SHP77 treated with DMSO at 0.1 percent for 48 hours (cell line): Measurements from ENCODE around the gene CRACDL.
A peak's percentile ranks its signal among the peaks of the same experiment; 100 is the strongest.
"Not testable (repeated sequence)": the region's sequence is repeated elsewhere in the genome, so short reads cannot be mapped to it uniquely, and the experiment has no call there.

Experiments used
- DNase-seq: peaks from one replicate; lab custom pipeline; 2025; lab: John Stamatoyannopoulos, UW

Gene CRACDL

DNA sequence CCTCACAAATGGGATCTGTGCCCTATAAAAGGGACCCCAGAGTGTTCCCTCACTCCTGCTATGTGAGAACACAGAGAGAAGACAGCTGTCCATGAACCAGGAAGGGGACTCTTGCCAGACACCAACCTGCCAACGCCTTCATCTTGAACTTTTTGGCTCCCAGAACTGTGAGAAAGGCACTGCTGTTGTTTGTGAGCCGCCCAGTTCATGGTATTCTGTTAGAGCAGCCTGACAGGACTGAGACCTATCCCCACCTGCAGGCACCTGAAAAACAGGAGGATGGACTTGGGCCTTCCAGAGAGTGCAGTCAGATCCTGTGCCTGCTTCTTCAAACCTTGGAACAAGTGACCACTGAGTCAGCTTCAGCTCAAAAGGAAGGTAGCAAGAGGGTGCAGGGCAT is 51.4 kb downstream of the CRACDL start:
- no peak for DNase-seq

DNA sequence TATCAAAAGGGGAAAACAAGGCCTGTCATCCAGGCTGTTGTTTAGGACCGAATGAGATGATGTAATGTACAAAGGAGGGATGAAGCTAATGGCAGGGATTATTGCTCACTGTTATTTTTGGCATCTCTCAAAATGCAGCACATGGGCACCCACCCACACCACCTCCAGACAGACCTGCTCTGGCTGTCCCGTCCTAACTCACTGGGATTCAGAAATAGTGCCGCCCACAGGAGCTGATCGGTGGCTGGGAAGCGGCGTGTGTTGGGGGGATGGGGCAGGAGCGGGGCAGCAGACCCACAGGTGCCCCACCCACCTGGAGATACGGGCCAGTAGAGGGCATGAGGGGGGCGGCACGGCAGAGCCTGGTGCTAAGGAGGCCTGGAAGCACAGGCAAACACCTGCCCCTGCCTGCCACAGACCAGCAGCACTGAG is 52.2 kb downstream of the CRACDL start:
- no peak for DNase-seq

DNA sequence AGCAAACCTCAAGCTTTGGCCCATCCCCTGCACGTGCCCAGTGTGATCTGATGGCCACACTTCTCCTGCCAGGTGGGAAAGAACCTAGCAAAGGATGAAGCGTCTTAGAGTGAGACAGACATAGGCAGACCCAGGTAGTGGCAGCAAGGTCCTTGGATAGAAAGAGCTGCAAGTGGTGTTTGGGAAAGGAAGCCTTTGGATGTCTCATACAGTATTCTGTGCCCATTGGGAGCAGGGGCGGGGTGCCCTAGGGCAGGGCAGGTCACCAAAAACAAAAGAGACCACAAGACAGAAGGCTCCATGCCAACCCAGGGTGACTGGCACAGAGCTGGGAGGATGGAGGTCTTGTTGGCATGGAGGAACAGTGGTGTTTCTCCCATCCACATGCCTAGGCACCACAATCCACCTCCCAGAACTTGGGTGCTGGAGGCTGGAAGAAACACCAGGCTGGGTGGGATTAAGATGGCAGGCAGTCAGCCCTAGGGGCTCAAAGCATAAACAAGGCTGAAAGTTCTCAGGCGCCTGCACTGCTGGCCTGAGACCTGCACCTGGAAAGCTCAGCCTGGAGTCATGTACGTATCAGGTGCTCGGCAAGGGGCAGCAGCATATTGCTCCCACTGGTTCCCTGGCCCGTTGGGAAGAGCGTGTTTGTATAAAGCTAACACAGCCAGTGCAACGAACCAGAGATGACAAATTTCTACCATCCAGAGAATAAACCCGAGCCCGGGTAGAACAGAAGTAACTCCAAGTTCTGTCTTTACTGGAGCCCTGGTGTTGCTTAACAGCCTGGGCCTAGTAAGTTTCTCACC is 52.9 kb downstream of the CRACDL start:
- no peak for DNase-seq

DNA sequence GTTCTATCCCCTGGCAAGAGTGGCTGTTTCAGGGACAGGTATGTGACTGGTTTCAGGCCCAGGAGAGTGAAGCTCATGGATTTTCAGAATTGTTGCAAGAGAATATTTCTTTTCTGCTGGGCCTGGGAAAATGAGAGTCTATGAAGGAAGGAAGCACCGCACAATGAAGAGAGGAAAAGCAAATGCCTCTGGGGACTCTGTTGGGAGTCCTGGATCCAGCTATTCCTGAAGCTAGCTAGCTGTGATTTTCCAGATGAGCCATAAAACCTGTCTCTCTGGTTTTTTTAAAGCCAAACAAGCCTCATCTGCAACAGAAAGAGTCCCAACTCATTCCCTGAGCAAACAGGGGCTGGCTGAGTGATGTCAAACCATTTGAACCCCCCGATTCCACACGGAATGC is 53.7 kb downstream of the CRACDL start:
- no peak for DNase-seq

DNA sequence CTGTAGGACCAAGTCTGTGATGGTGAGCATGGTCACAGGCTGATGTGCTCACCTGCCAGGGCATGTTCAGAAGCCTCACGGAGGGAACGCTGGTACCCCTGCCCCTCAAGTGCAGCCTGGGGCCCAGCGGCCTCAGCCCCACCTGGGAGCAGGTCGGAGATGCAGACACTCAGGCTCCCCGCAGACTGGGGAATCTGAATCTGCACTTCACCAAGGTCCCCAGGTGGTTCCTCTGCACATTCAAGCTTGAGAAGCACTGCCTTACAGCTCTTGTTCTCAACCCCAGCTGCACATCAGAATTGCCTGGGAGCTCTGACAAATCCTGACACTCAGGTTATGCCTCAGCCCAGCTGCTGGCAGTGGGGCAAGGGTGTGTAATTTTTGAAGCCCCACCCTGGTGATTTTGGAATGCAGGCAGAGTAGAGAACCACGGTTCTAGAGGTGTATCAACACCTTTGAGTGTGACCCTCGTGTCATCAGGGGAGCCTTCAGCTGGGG is 54.8 kb downstream of the CRACDL start:
- DNase-seq, result no peak

DNA sequence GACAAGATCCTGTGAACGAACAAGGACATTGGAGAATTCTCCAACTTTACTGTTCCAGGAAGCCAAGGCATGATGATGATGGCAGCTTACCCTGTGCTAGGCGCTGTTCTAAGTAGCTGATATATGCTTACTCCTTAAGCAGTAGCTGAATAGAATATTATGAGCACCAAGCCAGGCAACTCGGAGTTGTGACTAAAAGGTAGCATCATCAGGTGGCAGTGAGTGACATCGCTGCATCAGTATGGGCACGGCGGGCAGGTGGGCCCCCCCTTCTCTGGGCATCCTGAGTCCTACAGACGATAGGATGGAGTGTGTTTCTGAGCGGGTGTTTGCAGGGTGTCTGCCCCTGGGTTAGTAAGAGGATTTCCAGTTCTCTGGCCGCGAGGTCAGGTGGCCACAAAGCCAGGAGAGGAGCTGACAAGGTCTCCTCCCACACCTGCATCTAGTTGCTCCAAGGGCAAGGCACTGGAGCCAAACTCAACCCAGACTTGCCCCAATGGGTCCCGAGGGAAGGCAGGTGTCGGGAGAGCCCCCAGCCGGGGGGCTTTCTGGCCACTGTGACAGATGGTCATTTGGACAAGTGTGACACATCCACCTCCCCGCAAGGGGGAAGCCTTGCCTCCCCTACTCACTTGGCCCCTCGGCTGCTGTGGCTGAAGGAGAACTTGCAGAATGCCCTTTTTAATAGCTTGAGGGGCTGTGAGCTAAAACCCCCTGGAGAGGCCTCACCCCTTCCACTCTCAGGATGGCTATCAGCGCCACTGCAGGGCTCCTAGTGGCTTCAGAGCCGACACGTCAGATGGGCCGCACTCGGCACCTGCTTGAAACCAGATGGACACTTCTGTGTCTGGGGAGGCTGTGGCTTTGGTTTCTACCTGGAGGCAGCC is 55.5 kb downstream of the CRACDL start:
- no peak for DNase-seq

DNA sequence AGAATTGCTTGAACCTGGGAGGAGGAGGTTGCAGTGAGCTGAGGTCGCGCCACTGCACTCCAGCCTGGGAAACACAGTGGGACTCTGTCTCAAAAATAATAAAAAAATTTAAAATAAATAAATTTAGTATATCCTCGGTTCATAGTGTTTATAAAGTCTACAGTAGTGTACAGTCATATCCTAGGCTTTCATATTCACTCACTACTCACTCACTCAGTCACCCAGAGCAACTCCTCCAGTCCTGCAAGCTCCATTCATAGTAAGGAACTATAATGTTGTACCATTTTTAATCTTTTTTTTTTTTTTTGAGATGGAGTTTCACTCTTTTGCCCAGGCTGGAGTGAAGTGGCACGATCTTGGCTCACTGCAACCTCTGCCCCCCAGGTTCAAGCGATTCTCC is 58.4 kb downstream of the CRACDL start:
- DNase-seq, result not testable (repeated sequence)

DNA sequence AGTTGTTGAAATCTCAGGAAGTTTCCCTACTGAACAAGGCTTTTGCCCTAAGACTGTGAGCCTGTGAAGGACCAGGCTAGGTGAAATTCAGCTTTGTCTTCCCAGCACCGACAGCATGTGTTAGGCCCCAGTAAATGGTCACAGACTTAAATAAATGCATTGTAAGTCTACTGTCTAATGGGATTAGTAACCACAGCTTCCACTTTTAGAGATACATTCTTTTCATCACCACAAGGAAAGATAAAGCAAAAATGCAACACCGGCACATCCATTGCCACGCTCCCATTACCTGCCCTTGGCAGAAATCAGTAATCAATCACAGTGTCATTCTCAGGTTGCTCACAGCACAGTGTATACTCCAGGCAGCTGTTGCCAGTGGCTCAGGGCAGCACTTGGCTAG is 59.3 kb downstream of the CRACDL start:
- DNase-seq, result no peak

DNA sequence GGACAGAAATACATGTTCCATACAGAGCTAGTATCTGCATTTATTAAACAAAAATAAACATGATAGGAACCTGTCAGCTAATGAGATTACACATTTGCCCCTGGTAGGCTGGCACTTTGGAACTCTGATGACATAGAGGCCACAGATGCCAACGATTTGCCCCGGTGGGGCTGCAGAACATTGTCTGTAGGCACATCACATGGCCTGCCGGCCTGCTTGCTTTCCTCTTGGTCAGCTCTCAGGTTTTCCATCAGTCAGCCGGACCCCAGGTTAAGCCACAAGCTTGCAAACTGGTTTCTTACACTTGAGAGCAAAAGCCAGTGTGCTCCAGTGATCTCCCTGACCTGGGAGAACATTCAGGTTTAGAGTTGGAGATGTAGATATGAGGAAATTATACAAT is 60.3 kb downstream of the CRACDL start:
- no peak for DNase-seq

DNA sequence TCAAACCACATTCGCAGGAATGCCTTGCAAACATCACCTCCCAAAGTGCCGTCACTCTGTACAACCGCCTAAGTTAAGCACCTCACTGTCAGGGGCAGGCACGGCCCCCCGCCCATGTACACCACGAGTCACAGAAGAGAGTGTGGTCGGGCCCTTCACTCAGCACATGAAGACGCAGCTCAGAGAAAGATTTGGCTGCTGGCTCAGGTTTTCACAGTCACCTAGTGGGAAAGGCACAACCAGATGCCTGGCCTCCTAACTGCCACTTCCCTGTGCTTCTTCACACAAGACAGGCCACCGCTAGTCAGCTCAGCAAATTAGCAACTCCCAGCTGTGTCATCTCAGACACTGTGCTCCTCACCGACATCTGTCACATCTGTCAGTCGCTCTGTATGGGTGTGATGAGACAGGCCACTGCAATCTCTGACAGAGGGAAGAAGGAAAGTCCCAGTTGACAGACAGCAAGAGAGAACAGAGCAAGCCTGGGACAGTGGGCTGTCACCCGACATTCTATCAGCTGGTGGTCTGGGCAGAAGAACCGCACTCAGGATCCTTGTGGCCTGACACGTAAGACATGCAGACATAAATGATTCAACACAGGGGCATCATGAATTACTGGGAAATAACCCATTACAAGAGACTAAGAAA is 60.8 kb downstream of the CRACDL start:
- DNase-seq, result no peak

DNA sequence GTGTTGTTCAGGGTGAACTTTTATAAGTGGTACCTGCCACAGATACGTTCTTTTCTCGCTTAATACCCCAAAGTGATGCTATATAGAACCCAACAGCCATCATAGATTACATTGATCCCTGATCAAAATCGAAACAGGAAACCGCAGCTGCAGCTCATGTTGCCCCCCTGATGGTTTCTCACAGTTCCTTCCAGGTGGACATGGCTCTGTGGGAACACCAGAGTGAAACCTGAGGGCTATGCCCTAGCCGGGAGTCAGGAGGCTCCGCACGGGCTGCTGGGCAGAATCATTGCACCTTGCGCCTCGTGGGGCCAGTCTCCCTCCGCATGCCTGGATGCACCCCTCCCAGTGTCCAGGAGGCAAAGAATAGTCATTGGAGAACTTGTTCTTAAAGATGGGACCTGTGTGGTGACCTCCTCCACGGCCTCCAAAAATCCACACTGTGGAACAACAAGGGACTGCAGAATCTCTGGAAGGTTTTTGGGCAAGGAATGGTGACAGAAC is 61.8 kb downstream of the CRACDL start:
- DNase-seq, result no peak

DNA sequence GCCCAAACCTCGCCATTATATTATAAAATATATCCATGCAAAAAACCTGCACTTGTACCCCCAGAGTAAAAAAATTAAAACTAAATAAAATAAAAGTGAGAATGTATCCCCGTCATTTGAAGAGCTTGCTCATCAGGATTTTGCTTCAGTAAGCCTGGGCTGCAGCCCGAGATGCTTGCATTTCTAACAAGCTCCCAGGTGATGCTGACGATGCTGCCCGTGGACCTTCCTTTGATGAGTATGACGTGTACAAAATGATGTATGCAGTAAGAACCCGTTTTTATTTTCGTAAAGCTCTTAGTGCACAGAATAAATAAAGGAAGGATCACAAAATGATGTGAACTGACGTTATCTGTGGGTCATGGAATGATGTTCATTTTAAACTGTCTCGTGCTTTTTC is 63.5 kb downstream of the CRACDL start:
- DNase-seq, result no peak

DNA sequence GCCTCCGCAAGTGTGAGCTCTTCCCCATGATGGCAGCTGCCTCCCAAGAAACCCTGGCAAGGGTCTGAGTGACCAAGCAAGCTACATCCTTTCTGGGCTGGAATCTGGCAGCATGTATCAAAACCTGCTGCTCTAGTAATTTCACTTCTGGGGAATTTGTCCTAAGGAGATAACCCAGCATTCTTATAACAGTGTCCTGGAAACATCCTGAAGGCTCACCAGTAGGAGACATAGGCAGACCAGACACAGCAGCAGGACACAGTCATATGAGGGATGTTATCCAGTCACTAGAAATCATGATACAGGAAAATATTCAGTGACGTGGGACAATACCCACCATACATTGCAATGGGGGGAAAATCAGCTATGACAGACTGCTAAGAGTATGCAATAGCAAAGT is 64.5 kb downstream of the CRACDL start:
- no peak for DNase-seq

DNA sequence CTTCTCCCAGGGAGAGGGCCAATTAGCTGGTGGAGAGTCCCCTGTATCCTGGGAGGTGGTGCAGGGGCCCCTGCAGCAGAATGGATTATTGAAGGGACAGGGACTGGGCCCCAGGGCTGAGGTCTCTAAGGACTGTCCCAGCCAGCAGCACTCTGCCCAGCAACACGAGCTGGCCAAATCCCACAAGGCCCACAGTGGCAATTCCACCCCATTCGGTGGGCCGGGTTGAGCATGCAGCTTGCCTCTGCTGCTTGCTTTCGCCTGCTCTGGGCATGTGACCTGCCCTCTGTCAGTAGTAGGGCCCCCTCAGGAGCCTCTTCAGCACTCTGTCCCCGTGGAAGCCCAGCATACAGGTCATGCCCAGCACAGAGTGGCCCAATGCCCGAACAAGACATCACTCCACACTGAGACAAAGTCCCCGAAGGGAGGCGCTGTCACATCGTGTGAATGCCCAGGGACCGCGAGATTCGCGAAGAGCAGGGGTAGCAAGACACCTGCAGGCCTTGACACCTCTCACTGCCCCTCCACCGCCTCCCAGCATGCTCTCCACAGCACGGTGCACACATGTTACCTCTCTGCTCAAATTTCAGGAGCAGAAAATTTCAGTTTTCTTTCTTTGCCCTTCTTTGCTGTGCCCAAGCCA is 65.4 kb downstream of the CRACDL start:
- DNase-seq, result peak; percentile 72

DNA sequence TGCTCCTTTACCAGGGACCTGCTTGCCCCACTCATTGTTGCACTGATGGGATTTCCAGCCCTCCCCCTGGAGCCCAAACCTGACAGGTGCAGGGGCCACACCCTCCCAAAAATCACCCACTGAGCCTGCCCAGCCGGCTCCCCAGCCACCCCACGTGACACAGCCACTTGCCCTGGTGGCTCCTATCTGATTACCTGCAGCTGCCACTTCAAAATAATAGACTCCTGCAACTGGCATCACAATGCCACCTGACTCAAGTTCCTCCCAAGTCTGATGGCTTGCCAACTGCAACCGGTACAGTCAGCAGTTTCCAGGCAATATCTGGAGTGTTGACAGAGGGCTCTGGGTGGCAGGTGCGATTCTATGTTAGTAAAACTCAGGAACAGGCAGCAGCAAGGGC is 66.2 kb downstream of the CRACDL start:
- peak; percentile 96 for DNase-seq

DNA sequence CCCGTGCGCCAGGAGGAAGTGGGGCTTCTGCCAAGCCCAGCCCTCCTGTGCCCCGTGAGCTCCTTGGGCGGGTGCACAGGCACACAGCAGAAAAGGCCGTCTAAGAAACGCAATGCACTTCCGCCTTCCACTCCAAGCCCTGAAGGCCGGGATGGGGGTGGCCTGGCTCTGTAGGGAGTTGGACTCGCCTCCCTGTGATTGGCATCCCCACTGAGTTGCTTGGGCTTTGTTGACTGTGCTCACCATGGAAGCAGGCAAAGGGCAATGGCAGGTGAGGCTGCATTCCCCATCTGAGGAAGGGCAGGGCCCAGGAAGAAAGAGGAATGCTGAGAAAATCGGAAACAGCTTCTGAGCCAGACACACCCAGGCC is 66.8 kb downstream of the CRACDL start:
- DNase-seq, result peak; percentile 47

DNA sequence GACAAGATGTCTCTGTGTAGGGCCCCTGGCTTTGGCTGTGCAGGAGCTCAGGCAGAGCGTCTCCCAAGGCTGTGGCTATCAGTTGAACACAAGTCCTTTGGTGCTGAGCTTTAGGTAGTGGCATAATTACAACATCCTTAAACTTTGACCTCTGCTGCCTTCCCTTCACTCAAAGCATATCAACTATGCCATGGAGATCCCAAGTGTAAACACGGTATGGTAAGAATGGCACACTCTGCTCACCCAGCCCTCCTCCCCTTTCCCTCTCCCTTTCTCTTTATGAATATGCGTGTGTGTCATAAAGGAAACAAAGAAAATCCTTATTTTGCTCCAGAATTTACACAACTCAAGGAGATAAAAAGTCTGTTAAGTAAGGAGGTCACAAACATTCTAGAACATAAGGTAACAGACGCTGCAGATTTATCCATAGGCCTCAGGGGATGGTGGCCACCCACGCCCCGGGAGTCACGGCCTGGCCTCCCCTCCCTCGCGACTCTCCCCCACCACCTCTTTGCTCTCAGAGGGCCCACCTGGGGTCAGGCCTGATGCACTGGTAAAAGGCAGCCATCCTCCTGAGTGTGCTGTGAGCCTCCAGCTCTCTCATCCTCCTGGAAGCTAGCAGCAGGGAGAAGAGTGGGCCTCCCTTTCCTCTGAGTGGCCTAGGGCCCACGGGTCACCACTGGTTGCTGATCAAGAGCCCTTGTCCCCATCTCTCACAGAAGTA is 67.3 kb downstream of the CRACDL start:
- DNase-seq, result no peak

DNA sequence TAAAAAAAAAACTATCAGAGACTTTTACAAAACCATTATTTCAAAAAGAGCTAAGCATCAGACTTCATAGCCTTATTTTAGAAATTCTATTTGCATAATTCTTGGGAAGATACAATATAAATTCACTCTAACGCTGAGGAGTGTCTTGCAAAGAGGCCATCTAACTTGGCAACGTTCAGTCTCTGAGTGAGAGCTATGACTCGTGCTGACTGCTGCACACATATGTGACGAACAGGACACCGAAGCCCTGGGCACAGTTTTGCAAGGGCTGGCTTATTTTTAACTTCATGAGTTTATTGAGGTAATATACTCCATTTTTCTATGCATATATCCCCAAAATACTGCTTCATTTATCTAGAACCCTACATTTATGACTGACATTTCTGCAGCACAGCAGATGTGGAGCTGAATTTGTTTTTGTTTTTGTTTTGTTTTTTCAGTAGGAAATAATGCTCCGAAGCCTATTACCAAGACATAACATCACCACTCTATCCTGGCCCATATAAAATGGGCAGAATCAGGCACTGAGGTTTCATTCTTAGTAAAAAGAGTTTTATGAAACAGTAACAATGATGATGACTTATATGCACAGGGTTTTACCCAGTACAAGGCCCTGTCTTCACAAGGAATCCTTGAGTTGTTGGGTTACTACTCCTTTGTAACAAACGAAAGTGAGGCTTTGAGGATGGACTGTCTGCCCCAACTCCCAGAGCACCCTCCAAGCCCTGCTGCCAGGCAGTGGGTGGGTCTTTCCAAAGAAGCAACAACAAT is 68.3 kb downstream of the CRACDL start:
- DNase-seq, result no peak

DNA sequence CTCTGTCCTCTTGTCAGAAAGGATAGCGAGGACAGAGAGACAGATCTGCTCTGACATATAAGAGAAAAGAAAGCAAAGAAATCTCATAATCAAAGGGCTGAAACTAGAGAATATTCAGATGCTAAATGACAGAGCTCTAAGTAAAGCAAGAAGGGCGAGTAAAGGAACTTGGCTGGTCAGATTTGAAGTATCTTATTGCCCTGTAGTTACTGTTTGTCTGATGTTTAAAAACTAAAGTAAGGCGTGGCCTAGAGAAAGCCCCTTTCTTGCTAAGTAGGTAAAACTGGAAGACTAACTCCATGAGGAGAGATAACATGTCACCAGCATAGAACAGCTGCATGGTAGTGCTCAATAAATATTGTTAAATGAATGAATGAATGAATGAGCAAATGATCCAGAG is 70.0 kb downstream of the CRACDL start:
- no peak for DNase-seq

DNA sequence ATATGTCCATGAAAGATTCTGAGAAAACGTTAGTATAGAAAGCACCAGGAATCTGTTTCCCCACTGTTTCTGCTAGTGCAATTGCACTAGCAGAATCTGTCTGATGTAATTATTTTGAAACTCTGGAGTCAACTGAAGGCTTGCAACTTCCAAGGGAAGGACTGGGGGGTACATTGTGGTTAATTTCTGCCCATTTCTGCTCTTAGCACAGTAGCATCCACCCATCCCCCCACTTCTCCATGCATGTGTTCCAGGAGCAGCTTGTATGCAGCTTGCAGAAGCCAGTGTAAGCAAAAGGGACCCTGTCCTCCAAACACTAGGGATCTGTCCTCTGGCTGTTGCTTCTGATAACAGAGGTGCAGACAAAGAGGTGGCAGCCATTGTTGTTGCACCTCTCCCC is 74.4 kb downstream of the CRACDL start:
- DNase-seq, result no peak
